NCI-H345 (cell line): ENCODE results near the gene REXO5.
"Not testable (repeated sequence)": the region's sequence is repeated elsewhere in the genome, so short reads cannot be mapped to it uniquely, and the experiment has no call there.

Experiments used
- DNase-seq: peaks from one replicate; lab custom pipeline; 2025; lab: John Stamatoyannopoulos, UW

Gene REXO5, protein sequence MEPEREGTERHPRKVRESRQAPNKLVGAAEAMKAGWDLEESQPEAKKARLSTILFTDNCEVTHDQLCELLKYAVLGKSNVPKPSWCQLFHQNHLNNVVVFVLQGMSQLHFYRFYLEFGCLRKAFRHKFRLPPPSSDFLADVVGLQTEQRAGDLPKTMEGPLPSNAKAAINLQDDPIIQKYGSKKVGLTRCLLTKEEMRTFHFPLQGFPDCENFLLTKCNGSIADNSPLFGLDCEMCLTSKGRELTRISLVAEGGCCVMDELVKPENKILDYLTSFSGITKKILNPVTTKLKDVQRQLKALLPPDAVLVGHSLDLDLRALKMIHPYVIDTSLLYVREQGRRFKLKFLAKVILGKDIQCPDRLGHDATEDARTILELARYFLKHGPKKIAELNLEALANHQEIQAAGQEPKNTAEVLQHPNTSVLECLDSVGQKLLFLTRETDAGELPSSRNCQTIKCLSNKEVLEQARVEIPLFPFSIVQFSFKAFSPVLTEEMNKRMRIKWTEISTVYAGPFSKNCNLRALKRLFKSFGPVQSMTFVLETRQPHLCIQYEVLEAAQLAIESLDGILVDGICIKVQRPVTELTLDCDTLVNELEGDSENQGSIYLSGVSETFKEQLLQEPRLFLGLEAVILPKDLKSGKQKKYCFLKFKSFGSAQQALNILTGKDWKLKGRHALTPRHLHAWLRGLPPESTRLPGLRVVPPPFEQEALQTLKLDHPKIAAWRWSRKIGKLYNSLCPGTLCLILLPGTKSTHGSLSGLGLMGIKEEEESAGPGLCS

DNA sequence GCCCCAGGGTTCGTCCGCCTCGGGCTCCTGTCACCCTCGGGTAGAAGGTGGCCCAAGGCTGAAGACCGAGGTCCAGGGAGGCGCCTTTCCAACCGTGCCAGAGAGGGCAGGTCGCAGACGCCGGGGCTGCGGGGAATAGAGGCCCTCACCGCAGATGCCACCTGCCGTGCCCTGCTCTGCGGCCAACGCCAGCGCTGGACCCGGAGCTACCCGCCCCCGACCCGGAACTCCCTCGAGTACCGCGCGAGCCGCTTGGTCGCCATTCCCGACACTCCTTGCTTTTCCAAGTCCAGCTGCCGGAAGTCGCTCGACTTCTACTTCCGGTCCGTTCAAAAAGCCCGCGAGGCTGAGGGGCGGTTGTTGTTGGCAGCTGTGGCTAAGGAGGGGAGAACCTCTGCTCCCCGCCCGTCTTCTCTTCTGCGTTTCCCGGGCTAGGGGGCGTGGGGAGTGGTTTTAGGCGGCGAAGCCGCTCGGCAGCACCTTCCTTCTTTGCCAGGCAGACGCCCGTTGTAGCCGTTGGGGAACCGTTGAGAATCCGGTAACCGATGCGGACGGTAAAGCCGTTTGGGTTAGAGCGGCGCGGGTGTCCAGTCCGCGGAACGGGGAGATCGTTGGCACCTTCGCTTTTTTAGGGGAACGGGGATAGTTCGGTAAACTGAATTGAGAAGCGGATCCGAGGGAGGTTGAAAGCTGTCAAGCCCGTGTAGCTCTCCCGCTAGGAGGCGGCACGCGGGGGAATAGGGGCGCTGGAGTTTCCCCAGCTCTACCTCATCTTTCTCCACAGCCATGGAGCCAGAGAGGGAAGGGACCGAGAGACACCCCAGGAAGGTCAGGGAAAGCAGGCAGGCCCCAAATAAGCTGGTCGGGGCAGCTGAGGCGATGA, at the start of gene REXO5, which contains the start of gene ERI2:
Gene REXO5 (plus strand): TSS at position 360 of the 883 bp plus-strand sequence. CDS start 427 bp downstream, at position 787.
Gene ERI2 (minus strand): TSS at position 305 of the 883 bp plus-strand sequence. CDS start 42 bp downstream, at position 263.
- peak; percentile 97 for DNase-seq

DNA sequence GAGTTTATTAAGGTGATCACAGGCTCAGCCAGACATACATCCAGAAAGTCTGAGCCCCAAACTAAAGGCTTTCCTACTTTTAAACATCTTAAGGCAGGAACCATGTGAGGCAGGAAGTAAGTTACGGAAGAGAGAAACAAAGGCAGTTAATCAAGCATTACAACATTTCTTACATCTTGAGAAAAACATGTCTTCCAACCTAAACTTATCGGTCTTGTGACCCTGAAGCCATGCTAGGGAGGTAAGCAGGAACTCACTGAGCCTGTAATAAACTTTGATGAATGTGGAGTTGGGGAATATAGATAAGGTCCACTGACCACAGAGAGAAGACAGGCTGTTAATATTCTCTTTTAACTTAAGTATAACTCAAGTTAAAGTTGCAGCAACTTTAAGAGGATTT, 46.0 kb upstream of the REXO5 start:
- no peak for DNase-seq

DNA sequence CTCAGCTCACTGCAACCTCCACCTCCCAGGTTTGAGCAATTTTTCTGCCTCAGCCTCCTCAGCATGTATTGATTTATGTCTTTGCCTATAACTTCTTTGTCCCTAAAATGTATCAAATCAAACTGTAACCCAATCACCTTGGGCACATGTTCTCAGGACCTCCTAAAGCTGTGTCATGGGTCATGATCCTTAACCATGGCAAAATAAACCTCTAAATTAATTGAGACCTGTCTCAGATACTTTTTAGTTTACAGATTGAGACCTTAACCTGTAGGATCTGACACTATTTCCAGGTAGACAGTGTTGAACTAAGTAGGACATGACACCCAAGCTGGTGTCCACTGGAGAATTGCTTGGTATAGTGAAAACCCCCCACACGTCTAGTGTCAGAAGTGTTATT, 45.2 kb upstream of the REXO5 start:
- no peak for DNase-seq

DNA sequence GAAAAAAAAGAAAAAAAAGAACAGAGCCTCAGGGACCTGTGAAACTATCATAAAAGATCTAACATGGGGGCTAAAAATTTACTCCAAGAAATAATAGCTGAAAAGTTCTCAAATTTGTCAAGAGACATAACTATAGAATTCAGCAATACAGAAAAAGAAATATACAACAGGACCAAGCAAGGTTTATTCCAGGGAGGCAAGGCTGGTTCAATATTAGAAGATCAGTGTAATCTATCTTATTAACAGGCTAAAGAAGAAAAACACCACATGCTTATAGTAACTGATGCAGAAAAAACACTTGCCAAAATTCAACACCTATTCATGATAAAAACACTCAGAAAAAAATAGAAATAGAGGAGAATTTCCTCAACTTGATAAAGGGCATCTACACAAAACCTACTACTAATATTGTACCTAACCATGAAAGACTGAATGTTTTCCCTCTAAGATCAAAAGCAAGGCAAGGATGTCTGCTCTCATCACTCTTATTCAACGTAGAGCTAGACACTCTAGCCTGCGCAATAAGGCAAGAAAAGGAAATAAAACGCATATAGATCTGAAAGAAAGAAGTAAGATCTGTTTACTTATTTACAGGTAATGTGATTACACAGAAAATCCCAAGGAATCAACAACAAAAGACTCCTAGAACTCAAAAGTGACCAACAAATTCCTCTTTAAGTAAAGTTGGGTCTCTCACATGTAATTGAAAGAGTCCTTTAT, 43.8 kb upstream of the REXO5 start:
- no peak for DNase-seq

DNA sequence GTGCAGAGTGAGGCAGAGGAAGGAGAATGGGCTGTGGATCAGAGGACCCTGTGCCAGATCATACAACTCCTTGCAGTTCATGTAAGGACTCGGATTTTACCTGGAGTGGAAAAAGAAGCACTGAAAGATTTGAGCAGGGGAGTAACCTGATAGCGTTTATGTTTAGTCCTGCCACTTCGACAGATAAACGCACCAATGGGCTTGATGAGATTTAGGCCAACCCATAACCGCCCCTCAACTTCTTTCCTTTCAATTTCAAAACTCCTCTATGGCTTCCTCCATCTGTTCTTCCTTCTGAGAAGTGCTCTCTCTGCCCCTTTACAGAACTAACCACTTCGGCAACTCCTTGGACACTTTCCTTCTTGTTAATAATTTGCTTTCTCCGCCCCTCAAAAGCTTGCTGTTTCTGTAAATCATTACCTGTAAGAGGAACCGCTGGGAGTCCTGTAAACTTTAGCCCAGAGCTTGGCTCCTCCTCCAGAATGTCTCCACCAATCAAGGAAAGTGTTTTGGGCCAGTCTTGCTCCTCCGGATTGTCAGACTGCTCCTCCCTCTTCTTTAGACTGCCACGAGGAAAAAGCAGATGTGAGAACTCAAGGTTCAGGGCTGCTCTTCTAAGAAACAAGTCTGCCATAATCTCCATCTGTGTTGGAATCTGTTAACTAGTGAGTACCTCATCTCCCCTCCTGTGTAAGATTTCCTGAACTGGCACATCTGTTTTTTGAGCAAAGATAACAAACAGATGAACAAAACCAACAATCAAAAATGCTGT, 42.7 kb upstream of the REXO5 start, which contains the start of gene ACSM3:
Gene ACSM3 (plus strand): TSS at position 554 of the 772 bp plus-strand sequence. CDS start 6,021 bp downstream, outside the sequence.
- no peak for DNase-seq

DNA sequence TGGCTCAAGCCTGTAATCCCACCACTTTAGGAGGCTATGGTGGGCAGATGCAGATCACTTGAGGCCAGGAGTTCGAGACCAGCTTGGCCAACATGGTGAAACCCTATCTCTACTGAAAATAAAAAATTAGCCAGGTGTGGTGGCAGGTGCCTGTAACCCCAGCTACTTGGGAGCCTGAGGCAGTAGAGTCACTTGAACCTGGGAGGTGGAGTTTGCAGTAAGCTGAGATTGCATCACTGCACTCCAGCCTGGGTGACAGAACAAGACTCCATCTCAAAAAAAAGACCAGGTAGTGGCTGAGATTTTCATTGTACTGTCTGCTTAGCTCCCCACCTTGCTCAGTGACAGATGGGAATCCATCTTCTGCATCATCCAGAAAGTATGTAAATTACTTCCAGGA, 41.9 kb upstream of the REXO5 start:
- DNase-seq = not testable (repeated sequence)

DNA sequence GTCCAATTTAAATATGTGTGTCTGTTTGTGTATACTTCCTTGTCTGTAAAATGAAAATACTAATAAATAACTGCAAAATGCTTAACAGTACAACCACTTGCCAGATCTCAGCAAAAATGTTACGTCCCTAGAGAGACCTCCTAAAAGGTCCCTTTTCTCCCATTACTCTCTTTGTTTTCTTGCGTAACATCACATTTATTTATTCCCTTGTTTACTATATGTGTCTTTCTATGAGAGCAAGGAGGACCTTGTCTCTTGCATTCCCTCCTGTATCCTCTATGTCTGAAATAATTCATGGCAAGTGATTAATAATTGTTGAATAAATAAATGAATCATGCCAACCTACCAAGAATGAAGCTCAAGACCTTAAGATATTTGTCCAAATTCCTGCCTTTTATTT, 40.6 kb upstream of the REXO5 start:
- no peak for DNase-seq

DNA sequence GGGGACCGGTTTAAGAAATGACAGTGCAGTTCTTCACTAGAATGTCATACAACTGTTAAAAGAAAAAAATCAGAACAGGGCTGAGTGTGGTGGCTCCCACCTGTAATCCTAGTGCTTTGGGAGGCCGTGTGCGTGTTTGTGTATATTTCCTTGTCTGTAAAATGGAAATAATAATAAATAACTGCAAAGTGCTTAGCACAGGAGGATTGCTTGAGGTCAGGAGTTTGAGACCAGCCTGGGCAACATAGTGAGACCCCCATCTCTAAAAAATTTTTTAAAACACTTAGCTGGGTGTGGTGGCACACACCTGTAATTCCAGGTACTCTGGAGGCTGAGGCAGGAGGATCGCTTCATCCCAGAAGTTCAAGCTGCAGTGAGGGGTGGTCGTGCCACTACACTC, 40.0 kb upstream of the REXO5 start:
- no peak for DNase-seq

DNA sequence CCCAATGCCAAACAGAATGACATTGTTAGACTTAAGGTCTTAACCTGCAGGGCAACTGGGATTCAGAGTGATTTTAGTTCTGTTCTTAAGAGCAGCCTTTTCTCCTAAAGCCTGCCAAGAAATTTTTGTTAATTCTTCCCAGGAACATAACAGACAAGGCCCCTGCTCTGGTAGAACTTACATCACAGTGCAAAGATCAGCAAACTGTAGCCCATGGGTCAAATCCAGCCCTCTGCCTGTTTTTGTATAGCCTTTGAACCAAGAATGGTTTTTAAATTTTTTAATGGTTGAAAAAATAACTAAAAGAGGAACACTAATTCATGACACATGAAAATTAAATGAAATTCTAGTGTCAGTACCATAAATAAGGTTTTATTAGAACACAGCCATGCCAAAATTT, 38.8 kb upstream of the REXO5 start:
- DNase-seq = no peak

DNA sequence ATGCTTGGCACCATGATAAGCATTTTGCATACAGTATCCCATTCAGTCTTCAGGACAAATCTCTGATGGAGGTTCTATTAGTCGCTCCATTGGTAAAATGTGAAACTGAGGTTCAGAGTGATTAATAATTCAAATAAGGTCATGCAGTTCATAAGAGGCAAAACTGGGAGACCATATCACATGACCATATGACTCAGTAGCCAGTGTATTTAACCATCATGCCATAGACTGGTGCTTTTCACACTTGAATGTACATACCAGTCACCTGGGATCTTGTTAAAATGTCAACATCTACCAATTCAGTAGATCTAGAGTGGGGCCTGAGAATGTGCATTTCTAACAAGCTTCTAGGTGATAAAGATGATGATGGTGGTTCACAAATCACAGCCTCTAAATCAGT, 38.2 kb upstream of the REXO5 start:
- no peak for DNase-seq

DNA sequence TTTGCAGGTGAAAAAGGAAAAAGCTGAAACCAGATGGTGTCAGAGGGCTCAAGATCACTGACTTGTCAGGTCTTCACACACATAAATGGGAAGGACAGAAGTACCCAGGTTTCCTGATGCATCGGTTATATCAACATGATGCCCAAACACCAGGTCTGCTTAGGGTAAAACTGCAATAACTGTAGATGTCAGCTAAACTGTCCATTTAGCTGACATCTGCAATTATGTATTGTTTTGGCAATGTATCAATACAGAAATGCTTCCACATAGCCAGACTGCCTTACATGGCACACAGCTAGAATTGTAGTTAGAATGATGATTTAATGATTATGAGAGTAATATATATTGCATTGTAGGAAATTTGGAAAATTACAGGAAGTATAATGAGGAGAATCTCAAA, 37.5 kb upstream of the REXO5 start:
- DNase-seq = no peak

DNA sequence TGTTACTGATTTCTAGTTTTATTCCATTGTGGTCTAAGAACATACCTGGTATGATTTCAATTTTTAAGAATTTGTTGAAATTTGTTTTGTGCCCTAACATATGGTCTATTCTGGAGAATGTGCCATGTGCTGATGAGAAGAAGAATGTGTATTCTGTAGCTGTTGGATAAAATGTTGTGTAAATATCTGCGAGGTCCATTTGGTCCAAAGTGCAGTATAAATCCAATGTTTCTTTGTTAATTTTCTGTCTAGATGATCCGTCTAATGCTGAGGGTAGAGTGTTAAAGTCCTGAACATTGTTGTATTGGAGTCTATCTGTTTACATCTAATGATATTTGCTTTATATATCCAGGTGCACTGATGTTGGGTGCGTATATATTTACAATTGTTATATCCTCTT, 32.6 kb upstream of the REXO5 start:
- DNase-seq = no peak

DNA sequence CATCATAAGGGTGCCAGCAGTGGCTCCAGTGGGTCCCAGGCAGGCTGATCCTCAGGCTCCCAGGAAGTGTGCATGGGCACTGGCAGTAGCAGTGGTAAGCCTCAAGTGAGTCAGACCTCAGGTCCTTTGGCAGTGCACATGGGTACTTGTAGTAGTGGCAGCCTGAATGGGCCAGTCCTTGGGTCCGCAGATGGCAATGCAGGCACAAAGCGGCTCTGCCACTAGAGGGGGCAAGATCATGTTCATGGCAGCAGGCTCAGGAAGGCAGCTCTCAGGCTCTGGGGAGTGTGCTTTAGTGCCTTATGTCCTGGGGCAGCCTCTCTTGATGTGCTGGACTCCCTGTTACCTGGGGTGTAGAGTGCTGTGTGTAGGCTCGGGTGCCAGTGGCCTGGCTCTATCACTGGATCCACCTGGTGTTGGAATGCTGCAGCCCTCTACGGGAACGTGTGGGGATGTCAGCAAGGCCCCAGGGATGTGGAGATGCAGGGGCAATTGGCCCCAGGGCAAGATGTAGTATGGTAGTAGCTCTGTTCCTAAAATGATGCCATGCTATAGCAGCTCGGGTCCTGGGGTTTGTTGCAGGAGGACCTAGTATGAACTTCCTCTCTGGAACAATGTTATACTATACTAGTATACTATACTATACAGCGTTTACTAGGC, 31.5 kb upstream of the REXO5 start:
- DNase-seq = no peak

DNA sequence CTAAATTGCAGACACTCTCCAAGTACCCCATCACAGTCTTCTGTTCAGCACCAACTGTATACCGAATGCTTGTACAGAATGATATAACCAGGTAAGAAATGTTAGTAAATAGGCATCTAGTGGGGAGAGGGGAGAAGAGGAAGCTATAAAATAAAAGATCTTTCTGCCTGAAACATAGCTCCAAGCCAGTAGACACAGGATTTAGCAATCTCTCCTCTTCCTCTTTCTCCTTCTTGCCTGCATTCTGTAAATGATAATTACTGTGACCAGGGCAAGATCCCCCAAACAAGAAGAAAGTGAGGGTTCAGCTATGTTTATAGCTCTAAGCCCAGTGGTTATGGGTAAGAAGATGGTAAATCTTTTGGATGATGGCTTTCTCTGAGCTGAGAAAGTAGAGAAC, 24.6 kb upstream of the REXO5 start:
- DNase-seq = no peak

DNA sequence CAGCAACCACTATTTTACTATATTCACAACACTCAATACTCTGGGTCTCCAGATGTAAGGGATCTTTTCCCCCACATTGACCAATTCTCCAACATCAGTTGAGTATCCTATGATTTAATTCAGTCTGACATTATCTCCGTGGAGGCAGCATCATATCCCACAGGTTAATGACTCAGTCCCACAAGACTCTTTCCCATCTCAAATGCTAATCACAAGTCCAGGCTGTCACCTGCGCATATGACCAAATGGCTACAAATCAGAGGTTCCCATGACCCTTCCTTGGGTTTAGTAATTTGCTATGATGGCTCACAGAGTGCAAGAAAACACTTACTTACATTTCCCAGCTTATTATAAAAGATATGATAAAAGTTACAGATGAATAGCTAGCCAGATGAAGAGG, 23.9 kb upstream of the REXO5 start:
- no peak for DNase-seq

DNA sequence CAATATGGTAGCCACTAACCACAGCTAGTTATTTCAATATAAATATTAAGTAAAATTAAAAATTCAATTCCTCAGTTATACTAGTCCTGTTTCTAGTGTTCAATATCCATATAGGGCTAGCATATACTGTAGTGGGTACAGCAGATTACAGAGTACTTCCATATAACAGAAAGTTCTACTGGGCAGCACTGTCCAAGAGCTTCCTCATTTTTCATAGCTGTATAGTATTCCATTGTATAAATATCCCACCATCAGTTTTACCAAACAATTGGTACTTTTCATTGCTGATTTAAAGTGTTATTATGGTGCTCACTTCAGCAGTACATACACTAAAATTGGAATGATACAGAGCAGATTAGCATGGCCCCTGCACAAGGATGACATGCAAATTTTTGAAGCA, 22.1 kb upstream of the REXO5 start:
- DNase-seq = no peak

DNA sequence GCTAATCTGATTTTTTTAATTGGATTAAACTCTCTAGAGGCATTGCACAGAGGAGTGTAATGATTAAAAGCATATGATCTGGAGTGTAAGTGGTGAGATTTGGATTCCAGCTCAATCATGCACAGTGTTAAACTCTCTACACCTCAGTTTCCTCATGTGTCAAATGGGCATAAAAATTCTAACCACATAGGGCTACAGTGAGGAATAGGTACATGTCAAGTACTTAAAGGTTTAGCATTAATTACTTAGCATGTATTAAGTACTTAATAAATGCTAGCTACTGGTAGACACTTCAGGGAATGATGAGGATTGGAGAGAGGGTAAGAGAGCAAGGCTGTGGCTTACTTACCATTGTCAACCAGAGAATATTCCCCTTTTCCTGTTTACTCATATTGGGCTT, 17.2 kb upstream of the REXO5 start:
- no peak for DNase-seq

DNA sequence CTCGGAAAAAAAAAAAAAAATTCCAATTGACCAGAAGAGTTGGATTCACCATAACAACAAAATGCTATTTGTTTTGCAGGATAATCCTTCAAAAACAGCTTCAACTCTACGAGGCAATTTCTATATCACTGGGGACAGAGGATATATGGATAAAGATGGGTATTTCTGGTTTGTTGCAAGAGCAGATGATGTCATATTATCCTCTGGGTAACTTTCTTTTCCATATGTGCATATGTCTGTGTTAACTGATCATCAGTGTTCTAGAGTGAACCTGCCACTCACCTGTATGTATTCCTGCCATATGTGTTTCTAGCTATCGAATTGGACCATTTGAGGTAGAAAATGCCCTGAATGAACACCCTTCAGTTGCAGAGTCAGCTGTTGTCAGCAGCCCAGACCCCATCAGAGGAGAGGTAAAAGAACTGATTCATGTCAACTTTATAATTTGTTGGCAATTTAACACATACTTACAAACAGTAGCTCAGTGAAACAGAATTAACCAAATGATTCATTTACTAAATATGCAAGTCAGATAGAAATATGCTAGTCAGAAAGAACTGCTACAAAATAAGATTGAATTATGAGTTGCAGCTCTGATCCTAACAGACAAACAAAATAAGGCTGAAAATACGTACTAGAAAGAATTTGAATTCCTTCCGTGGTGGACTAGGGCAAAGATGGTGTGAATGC, 14.3 kb upstream of the REXO5 start:
- no peak for DNase-seq

DNA sequence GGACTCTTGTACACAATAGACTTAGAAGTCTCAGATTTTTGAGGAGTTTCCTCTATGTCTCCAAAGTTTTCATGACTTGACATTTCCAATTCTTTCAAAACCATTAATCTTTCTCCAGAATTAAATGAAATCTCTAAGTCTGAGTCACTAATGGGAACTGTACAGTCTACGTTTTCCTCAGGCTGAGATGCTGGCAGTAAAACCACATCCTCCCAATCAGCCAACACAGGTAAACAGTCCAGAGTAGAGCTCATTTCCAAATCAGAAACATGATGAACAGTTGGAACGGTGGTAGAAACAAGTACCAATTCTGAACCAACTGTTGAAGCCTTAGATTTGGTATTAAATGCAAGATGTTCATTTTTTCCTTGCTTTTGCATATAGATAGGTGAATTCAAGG, 8.0 kb upstream of the REXO5 start:
- no peak for DNase-seq

DNA sequence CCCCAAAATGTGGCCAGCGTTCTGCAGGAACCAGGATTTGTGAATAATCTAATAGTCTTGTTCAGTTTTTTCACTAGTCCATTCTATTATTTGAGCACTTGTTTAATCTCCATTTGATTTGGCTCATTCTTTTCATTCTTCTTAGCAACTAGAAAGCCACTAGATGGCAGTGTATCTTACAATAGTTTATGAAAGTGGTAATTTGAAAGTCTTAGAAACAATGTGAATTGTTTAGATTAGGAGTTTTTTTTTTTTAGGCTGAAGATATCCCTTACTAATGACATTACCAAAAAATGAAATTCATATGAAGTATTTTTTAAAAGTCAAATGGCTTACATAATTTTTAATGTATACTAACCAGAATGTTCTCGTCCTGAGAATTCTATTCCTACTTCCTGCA, 6.7 kb upstream of the REXO5 start:
- no peak for DNase-seq
